ENCODE measurements around the gene SPOCK1. TPM values are rescaled to one million over a fixed set of nuclear protein-coding genes. Genes with fewer than 3 reads are reported as not detected.
A peak's percentile ranks its signal among the peaks of the same experiment; 100 is the strongest.

SPOCK1 gene
- total and polyA plus RNA-seq, 2 experiments from 2014 or later = 5.6 to 10.1 TPM

DNA sequence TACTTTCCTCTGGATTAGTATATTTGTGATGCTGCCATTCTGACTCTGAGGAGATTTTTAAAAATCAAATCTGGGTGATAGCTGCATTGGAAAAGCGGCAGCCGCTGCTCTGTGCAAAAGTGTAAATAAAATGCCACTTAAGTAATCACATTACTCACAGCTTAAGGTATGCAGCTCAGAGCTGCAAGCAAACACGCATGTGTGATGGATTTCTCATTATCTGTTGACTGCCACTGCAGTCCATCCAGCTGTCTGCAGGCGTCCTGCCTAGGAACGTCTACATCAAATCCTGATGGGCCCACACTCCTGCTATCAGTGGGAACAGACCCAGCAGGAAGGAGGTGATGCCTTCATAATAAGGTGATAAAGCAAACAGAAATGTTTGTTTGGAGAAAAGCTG, 216.9 kb downstream of the SPOCK1 start:
- TF ChIP-seq, protein P1, sequence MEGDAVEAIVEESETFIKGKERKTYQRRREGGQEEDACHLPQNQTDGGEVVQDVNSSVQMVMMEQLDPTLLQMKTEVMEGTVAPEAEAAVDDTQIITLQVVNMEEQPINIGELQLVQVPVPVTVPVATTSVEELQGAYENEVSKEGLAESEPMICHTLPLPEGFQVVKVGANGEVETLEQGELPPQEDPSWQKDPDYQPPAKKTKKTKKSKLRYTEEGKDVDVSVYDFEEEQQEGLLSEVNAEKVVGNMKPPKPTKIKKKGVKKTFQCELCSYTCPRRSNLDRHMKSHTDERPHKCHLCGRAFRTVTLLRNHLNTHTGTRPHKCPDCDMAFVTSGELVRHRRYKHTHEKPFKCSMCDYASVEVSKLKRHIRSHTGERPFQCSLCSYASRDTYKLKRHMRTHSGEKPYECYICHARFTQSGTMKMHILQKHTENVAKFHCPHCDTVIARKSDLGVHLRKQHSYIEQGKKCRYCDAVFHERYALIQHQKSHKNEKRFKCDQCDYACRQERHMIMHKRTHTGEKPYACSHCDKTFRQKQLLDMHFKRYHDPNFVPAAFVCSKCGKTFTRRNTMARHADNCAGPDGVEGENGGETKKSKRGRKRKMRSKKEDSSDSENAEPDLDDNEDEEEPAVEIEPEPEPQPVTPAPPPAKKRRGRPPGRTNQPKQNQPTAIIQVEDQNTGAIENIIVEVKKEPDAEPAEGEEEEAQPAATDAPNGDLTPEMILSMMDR (IDR thresholded peaks at IDR 0.05; ENCODE audit: poor library complexity) = no peak
- TF ChIP-seq EZH2phosphoT487 (IDR thresholded peaks at IDR 0.05; ENCODE audit: low read depth, severe bottlenecking, unreplicated experiment) (no peak), EZH2 (IDR thresholded peaks at IDR 0.05; ENCODE audit: borderline replicate concordance) (no peak)

DNA sequence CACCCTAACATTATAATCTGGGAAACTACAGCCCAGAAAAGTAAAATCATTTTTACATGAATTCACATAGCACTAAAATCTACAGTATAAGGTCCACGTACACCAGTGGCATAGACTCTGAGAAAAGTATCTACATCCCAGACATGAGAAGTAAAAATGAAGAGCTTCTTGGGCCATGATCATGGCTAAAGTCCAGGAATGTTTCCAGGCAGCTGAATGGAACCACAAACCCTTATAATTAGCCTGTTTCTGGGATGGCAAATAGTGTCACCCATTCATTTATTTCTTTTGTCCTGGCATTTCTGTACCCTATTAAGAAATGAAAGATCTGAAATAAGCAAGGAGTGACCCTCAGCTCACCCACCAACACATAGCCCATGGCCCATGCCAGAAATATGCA, 217.9 kb downstream of the SPOCK1 start:
- Histone ChIP-seq H4K20me1 (ENCODE audit: insufficient read depth, poor library complexity, severe bottlenecking) (no peaks in the 10 kb centered on the region), H3K9me2 (replicated peaks; ENCODE audit: insufficient read depth) (no peaks in the 10 kb centered on the region), H3K9me3 (ENCODE audit: low read depth) (no peaks in the 10 kb centered on the region), H3K36me3 (replicated peaks; ENCODE audit: insufficient read depth, low read depth) (no peaks in the 10 kb centered on the region), H3K79me2 (no peaks in the 10 kb centered on the region), H3K4me3 (no peak overlapping the region), H3K4me2 (no peak overlapping the region), H3K27ac (no peak overlapping the region), H2AFZ (no peak overlapping the region), H3K27me3 (no peaks in the 10 kb centered on the region), H3K4me1 (ENCODE audit: insufficient read depth) (no peaks in the 10 kb centered on the region)
- DNase-seq (ENCODE audit: low spot score) = no peak
- 97% methylated on average over 1 of the region's 1 CpG for WGBS (ENCODE audit: low lambda C conversion rate, missing lambda C conversion rate)
- no peak for TF ChIP-seq EZH2phosphoT487 (IDR thresholded peaks at IDR 0.05; ENCODE audit: low read depth, severe bottlenecking, unreplicated experiment)
- no peak for TF ChIP-seq EZH2 (IDR thresholded peaks at IDR 0.05; ENCODE audit: borderline replicate concordance)
- TF ChIP-seq, protein P1 (IDR thresholded peaks at IDR 0.05; ENCODE audit: poor library complexity) = no peak

More for the DNA sequence above, 216.9 kb downstream of the SPOCK1 start:
- Histone ChIP-seq H3K79me2 (no peaks in the 10 kb centered on the region), H3K9me3 (ENCODE audit: low read depth) (no peaks in the 10 kb centered on the region), H4K20me1 (ENCODE audit: insufficient read depth, poor library complexity, severe bottlenecking) (no peaks in the 10 kb centered on the region), H3K4me1 (ENCODE audit: insufficient read depth) (no peaks in the 10 kb centered on the region), H3K9me2 (replicated peaks; ENCODE audit: insufficient read depth) (no peaks in the 10 kb centered on the region), H3K27me3 (no peaks in the 10 kb centered on the region), H2AFZ (no peak overlapping the region), H3K27ac (no peak overlapping the region), H3K4me3 (no peak overlapping the region), H3K4me2 (no peak overlapping the region), H3K36me3 (replicated peaks; ENCODE audit: insufficient read depth, low read depth) (no peaks in the 10 kb centered on the region)
- DNase-seq (ENCODE audit: low spot score) = peak; percentile 55
- 29% methylated on average over 5 of the region's 5 CpGs for WGBS (ENCODE audit: low lambda C conversion rate, missing lambda C conversion rate)

DNA sequence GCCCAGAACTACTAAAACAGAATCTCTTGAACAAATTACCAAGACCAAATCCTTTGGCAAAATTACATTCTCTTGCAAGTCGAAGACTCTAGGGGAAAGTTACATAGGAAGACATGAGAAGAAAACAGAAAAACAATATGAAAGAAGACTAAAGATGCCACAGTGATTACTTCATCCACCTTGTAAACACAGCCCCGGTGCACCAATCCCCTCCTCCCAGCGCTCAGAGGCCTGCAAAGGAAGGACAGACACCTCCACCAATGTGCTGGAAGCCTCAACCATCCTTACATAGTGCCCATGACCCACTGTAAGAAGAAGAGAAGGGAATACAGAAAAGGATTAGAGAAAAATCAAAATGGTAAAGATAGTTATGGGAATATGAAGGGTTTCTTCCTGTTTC, 218.5 kb downstream of the SPOCK1 start:
- Histone ChIP-seq H3K4me3 (no peak overlapping the region), H4K20me1 (ENCODE audit: insufficient read depth, poor library complexity, severe bottlenecking) (no peaks in the 10 kb centered on the region), H2AFZ (no peak overlapping the region), H3K36me3 (replicated peaks; ENCODE audit: insufficient read depth, low read depth) (no peaks in the 10 kb centered on the region), H3K4me2 (no peak overlapping the region), H3K9me2 (replicated peaks; ENCODE audit: insufficient read depth) (no peaks in the 10 kb centered on the region), H3K79me2 (no peaks in the 10 kb centered on the region), H3K27me3 (no peaks in the 10 kb centered on the region), H3K27ac (no peak overlapping the region), H3K9me3 (ENCODE audit: low read depth) (no peaks in the 10 kb centered on the region), H3K4me1 (ENCODE audit: insufficient read depth) (no peaks in the 10 kb centered on the region)
- TF ChIP-seq, protein P1 (IDR thresholded peaks at IDR 0.05; ENCODE audit: poor library complexity) = no peak
- TF ChIP-seq EZH2 (IDR thresholded peaks at IDR 0.05; ENCODE audit: borderline replicate concordance) = no peak
- TF ChIP-seq EZH2phosphoT487 (IDR thresholded peaks at IDR 0.05; ENCODE audit: low read depth, severe bottlenecking, unreplicated experiment) = no peak
- DNase-seq (ENCODE audit: low spot score) = no peak
- 51% methylated on average over 3 of the region's 3 CpGs for WGBS (ENCODE audit: low lambda C conversion rate, missing lambda C conversion rate)

Measured in hepatocyte (in vitro differentiated cells).